Stimulated activated CD8-positive, alpha-beta memory T cell treated with anti-CD3 and anti-CD28 coated beads, Interleukin-15, amount 100 ng/mL, for 1 hour (primary cell): Measurements from ENCODE around the gene SACS.

Experiments
- DNase-seq: peaks from one replicate; pipeline ENCODE4 v3.0.0-alpha.2; 2020; ENCODE audit warnings: low read depth

SACS gene

DNA sequence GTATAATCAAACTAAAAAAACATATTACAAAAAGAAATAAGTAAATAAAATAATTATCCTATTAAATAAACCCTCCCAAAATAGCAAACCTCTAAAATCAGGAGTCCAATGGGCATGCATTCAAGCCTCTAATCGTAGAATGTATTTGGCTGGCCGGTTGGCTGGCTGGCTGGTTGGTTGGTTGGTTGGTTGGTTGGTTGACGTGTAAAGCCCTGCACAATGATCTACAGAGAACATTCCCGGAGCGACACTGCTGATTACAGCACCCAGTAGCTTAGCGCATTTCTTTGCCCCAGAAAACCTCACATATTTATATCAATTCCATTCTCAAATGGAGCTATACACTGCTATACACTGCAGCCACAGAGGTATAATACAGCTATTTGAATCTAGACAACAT lies 65.6 kb downstream of the SACS start:
- no peak for DNase-seq

DNA sequence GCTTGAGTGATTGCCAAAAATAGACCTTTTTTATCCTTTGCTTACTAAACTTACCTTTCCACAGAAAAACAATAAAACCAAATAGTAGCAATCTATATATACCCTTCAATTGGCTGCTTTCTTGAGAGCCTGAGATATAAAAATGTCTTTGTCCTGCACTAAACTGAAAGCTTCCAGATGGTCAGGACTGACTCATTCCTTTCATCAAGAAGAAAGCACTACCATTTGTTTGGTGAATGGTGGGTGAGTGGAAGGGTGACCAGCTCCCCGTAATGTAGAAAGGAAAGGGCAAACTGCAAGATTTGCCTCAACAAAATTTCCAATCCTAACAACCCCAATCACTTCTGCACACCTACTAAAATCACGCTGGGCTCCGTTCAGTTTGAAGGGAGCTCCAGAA lies 67.8 kb downstream of the SACS start:
- DNase-seq = no peak

DNA sequence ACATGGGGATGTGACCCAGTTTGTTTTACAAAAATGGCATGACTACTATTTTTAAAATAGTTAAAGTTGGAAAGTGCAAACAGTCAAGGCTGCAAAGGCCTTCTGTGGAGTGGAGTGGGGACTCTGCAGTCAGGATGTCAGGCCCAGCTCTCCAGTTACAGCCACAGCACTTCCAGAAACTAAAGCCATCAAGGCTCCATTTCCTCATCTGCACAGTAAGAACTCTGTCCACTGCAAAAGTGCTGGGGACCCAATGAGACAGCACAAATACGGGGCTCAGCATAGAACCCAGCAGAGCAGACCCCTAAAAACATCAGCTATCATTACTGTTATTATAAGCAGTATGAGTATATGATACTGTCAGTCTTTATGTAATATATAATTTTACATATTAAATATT lies 73.6 kb downstream of the SACS start:
- no peak for DNase-seq

DNA sequence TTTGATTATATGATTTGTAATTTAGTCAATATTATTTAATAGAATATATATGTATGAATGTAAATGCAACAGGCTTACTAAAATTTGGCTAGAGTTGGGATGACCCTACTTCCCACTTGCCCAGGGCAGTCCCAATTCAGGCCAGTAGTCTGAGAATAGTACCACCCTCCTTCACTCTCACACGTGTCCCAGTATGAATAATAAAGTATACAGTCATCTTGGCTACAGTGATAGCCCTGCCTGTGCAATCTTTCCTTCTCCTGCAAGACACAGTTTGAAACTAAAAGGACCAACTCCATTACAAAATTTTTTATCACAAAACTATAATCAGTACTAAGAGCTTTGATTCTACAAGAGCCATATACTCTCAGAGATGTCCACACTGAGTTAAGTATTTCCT lies 76.2 kb downstream of the SACS start:
- no peak for DNase-seq

DNA sequence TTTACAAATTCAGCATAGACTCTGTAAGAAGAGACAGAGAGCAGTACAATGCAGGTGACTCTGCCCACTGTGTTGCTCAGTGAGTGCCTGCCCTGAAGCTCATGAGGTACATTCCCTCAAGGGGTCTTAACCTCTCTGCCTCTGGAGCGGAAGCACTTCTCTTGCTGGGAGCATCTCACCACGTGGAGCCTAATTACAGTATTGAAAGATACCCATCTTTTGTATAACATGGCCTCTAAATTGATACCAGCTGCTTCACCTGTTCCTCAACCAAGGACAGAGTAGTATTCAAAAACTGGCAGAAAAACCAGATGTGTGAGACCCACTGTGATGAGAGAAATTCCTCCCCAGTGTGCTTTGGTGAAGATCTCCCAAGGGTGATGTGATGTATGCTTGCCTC lies 77.1 kb downstream of the SACS start:
- DNase-seq = no peak

DNA sequence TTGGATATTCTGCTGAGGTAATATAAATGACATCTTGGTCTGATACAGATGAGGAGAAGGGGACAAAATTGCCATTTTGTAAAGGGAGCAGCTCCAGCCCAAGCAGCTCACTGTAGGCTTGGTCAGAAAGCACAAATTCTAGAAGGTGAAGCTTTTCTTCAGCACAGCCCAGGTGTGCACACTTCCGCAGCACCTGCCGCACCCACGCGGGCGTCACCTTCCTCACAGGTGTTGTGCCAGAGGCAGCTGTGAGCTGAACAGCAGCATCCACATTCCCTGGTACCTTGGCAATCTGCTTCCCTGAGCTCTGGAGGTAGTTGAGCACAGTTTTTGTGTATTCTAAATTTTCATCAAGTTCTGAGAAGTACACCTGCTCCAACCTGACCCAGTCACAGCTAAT lies 79.0 kb downstream of the SACS start:
- no peak for DNase-seq

DNA sequence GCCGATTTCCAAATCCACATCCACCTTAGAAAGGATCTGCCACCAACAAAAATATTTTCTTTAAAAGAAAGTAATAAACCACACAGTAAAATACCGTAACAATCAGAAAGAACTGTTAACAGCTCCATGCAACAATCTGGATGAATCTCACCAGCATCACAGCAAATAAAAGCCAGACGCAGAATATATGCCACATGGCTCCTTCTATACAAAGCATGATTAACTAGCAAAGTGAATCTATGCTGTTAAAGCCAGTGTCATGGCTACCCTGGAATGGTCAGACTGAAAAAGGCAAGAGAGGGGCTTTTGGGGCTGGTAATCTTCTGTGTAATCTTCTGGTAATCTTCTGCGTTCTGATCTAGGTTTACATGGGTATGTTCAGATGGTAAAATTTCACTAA lies 81.3 kb downstream of the SACS start:
- no peak for DNase-seq

DNA sequence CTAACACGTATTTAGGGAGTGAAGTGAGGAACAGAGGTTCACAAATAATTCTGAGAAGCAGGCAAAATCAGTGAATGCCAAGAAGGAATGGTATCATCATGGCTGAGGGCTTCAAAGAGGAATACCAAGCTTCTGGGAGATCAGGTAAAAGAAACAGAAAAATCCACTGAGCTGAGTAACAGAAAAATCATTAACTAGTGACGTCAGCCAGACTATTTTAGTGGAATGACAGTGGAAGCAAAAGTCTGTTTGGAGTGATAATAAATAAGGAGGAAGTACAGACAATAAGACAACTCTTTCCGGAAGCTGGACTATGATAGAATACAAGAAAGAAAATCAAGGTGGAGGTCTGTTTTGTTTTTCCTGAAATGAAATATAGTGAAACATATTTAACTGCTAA lies 83.5 kb downstream of the SACS start:
- no peak for DNase-seq

DNA sequence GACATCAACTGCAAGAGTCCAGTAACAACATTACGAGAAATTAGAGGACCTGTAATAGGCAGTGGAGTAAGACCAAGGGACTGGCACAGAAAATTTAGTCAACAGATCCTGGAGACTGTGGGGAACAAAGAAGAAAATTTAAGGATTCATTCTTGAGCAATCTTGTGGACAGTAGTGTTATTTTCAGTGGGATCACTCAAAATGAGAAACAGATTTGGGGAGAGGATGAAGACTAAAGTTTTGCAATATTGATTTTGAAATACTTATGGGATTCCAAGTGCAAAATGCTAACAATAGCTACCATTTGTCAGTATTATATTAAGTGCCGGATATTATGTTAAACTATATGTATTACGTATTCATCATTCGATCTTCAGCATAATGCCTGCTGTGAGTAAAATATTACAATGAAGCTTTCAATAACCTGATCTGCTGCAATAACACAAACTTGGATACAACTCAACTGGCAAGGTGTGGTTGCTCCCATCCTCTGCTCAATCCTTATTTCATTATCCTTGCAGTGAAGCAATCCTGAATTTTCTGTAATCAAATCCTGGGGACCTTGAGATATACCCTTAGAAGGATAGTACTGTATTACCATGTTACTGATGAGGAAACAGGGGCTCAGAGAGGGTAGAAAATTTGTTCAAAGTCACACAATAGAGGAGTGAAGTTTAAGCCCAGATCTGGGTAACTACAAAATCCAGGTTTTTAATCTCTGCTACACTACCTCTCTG lies 84.2 kb downstream of the SACS start:
- no peak for DNase-seq

DNA sequence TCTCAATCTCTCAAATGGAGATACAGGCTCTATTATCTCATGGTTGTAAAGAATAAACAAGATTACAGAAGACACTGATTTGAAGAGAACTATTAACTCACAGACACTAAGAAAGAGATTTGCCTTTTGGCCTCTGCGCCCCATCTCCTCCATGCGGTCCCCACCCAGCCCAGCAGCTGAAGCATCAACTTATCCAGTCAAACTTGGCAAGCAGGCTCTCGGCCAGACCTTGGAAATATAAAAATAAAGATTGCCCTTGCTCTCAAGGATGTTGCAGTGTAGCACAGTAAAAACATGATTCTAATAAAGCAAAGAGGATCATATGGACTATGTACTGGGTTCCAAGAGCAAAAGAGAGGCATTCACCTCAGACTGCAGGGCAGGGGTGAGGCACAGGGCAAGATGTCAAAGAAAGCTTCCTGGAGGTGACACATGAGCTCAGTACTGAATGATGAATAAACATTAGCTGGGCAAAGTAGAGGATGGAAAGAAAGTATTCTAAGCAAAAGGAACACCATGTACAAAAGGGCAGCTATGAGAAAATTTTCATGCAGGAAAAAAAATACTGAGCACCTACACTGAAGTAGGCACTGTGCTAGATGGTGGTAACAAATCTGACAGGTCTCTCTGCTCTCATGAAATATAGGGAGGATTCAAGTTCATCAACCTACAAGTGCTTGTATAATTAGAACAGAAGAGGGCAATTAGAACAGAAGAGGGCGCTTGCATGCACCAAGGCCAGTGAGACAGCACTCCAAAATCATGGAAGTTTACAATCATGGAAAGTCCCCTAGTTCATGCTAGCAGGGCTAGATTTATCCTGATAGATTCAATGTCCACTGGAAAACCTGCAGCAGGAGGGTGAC lies 85.0 kb downstream of the SACS start:
- no peak for DNase-seq

DNA sequence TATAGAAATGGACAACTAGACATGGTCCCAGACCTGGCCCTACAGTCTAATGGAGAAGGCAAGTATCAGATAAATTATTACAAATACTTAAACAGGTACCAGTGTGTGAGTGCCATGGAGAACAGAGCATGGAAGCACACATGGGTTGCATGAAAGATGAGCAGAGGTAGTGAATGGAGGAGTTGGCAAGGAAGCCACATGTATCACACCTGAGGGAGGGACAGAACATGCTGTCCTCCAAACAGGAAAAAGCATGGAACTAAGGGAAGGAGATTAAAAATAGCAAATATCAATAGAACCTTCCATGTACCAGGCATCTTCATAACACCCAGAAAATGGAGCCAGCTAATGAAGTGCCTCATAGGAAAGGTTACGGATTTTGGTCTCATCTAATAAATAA lies 85.9 kb downstream of the SACS start:
- DNase-seq = no peak

DNA sequence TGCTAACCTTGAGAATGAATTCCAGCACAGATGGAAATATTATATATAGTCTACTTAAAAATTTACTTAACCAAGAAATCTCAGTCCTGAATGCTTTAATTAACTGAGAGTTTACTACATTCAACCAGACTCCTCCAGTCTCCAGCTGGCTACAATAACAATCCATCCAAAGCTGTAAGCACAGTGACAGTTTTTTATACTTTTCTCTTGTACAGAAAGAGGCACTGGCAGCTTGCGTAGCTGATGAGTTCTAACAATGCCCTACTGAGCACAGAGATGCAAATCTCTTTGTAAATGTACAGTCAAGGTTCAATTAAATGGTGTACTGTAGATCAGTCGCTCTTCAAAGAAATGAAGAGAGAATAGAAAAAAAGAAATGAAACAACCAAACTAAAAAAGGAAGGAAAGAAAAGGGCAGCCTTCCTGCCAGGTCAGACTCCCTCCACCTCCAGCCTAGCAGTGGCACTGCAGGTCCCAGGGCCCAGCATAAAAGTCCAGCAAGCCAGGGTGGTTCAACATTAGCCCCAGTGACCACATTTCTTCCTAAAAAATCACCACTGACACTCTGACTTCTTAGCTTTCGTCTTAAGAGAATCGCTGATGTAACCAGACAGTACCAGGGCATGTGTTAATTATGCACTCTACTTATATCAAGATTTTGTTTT lies 88.4 kb downstream of the SACS start:
- no peak for DNase-seq

DNA sequence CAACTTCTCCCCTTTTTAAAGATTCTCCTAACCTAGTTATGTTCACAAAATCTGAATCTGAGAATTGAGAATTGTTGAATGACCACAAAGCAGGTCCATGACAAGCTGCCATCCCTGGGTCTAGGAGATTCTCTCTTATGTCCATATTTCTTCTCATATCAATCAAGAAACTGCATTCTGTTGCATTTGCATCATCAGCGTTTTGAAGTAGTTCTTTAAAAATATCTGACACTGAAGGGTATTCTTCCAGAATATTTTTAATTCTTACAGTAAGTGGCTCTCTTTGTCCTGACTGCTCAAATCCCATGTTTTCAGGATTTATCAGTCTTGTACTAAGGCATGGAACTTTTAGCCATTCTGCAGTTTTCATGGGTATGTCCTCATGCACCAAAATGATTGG lies 94.3 kb downstream of the SACS start:
- no peak for DNase-seq

DNA sequence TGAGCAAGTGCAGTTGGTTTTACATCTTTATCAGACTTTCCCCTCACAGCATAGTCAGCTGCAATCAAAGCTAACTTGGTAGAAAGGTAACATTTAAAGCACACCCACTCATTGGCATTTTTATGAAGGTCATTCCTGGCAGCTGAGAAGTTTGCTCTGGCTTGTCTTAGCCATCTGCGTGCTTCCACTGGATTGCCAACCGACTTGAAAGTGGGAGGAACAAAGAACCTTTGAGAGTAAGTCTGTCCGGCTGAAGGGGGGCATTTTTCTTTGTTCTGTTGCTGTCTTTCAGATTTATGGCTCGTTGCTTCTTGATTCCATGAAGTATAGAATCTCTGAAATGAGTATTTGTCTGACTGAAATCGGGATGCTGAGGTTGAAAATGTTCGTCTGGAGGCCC lies 103.1 kb downstream of the SACS start:
- no peak for DNase-seq

DNA sequence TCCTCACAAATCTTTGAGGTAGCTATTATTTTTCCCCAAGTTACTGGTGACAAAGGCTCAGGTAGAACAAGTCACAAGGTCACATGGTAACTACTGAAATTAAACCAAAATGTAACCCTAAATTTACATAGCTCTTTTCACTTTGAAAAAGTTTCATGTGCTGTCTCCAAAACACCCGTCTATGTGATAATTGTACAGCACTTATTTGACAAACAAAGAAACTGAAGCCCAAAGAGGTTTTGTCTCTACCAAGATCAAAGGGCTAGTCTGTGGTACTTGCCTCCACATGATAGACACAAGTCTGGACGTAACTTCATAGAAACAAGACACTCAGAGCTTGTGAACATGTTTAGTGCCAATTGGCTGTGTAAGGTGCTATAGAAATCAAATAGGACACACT lies 108.3 kb downstream of the SACS start:
- DNase-seq = no peak

DNA sequence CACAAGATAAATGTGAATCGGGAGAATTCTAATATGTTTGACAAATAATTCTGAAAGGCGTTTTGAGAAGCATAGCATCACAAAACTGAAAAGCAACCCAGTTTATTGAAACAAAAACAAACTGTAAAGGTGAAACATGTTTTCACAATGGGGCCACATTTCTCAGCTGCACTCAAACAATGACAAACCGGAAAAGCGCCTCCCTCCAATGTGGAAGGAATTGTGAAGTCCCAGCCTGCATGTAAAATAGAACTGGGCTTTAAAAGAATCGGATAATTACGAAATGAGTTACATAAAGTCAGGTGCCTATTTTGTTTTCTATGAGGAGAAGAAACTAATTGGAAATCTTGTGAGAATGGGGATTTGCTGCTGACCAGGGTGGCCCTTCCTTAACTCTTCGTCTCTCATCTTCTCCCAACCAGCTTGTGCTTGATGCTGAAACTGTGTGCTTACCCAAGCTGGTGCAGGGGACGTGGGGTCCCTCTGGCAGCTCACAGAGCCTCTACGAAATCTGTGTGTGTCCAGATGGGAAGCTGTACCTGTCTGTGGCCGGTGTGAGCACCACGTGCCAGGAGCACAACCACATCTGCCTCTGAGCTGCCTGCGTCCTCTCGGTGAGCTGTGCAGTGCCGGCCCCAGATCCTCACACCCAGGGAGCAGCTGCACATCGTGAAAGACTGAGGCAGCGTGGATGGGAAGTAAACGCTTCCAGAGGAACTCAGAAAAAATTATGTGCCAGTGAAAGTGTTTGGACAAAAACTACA lies 109.4 kb downstream of the SACS start:
- DNase-seq = no peak

DNA sequence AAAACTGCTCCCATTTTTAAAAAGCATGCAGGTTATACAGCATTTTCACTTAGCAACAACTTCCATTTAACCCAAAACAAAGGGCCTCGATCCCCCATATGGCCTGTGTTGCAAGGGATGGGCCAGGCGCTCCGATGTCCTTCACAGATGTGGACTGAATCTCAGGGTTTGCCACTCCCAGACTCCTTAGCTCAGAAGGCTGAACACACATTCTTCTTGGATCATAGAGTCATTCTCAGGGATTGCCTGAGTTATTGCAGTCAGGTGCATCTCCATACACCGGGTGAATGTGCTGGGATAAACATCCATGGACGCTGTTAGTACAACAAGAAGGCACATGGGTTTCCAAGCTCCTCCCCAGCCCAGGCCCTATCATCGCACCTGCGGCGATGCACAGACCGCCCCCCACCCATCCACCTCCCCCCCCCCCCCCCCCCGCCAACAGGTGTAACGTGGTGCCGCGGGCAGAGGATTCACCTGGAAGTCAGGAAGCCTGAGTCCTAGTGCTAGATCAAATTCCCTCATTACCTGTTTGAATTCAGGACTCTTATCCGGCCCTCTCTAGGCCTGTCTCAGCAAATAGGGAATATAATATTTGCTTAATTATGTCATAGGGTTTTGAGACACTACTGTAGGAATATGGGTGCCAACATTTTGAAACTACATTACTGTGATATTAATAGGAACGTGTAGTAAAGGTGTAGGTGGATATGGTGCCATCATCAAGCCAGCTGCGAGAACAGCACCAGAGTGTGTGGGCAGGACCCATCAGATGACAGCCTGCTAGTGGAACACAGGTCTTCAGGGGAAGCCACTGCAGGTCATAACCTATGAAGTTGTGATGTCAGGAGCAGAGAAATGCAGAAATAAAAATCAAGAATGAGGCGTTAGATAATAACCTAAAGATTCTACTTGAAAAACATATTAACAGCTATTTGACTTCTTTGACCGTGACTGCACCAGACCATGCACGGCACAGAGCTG lies 110.9 kb downstream of the SACS start:
- DNase-seq = no peak

DNA sequence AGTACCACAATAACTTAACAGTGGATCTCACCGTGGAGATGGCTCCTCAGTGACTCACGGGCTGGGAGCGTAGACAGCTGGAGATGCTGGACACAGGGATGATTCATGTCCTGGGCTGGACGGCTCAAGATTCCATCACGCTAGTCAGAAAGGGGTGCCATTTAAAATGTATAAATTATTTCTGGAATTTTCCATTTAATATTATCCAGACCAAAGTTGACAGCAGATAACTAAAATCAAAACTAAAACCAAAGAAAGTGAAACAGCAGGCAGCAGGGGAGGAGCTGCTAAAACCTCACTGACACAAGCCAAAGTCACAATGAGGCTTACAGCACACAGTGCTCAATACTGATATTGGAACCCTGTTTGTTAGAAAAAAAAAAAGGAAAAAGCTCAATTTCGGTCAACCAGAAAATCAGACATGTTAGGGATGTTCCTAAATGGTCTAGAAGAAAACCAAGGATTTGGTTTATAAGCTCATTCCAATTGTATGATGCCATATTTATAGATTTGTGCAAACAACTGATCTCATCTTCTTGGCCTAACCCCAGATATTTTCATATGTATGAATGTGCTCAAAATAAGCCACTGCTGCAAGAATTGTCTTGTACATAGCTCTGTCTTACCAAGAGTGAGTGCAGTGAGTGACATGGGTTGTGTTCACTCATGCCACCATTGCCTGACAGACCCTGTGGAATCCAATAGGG lies 111.8 kb downstream of the SACS start:
- DNase-seq = no peak

DNA sequence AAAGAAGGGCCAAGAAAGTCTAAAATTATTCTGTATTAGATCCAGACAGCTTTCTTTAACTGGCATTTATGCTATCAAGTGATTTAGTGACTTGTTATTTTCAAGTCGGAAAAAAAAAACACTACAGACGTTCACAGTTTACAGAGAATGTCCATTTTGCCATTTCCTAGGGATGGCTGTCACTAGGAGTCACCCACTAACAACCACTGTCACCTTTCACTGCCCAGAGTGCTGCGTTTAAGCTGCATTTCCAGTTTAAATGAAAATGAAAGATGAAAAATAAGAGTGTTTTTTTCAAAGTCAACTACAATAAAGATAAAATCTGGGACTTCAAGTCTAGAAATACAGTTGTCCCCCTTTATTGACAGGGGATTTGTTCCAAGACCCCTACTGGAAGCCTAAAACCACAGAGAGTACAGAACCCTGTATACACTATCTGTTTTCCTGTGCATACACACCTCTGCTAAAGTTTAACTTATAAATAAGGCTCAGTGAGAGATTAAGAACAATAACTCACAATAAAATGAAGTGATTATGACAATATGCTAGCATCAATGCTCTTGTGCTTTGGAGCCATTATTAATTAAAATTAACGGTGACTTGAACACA lies 112.5 kb downstream of the SACS start:
- DNase-seq = no peak

DNA sequence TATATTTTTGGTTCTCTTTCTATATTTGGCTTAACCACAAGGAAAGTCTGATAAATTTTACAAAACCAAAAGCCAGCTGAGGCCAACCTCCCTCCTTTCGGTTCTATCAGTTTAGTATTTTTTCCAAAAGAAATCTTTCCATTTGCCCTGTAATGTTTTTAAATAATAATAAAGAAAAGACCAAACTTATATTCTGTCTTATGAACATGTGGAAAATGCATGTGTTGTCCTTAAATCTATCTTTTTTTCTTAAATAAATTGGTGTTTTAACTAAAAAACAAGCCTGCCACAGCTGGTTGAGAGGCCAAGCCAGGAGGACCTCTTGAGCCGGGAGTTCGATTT lies 113.6 kb downstream of the SACS start:
- DNase-seq = no peak
